ENCODE data around the gene GALC. TPM values are rescaled to one million over a fixed set of nuclear protein-coding genes. Genes with fewer than 3 reads are reported as not detected.

GALC gene
- total and polyA plus RNA-seq, 2 donors (not counting 3 experiments of a cell fraction or from before 2014, with no cell fraction given), result 12.4 to 14.2 TPM

- Histone ChIP-seq H3K79me2 (ENCODE audit: control insufficient read depth, insufficient read depth, low read length) (no peaks in the 10 kb centered on the region), H3K9me1 (replicated peaks; ENCODE audit: control insufficient read depth, extremely low read depth, insufficient read depth, low read length) (no peaks in the 10 kb centered on the region), H4K20me1 (replicated peaks; ENCODE audit: control insufficient read depth, extremely low read depth, insufficient read depth, low read length) (no peaks in the 10 kb centered on the region), H3K27ac (ENCODE audit: insufficient read depth, low read depth, low read length) (no peak overlapping the region), H3K4me1 (ENCODE audit: control insufficient read depth, extremely low read depth, insufficient read depth, low read length) (no peaks in the 10 kb centered on the region), H3K4me3 (replicated peaks in 1 of 3; ENCODE audit: insufficient read depth in 1 of 3, low read depth in 1 of 3, low read length in 3 of 3) (no peak overlapping the region), H3K9ac (replicated peaks; ENCODE audit: extremely low read depth, insufficient read depth, low read length) (no peak overlapping the region), H2AFZ (ENCODE audit: low read depth, low read length) (no peak overlapping the region), H3K36me3 (ENCODE audit: control insufficient read depth in 2 of 2, extremely low read depth in 1 of 2, insufficient read depth in 2 of 2, low read length in 2 of 2) (no peaks in the 10 kb centered on the region), H3K9me3 (replicated peaks; ENCODE audit: control insufficient read depth, insufficient read depth, low read length) (no peaks in the 10 kb centered on the region), H3K4me2 (ENCODE audit: insufficient read depth, low read length) (no peak overlapping the region), H3K27me3 (ENCODE audit: control insufficient read depth in 2 of 2, insufficient read depth in 2 of 2, low read length in 2 of 2) (no peaks in the 10 kb centered on the region)
- CTCF ChIA-PET, result no interaction called here
- POLR2A ChIA-PET, result no interaction called here
- intact Hi-C loops (cut with micrococcal nuclease), result no loop called here
- DNase-seq (ENCODE audit: low read depth, low spot score) (no peak), FAIRE-seq (no peak)
- dilution Hi-C loops (cut with MboI; ENCODE audit: extremely low pct_ligation_motif_present, low sequenced_read_pairs), result no loop called here
- BruUV-seq (replicated peaks), result no TSS peak
- TF ChIP-seq POLR2AphosphoS5 (IDR thresholded peaks at IDR 0.05; ENCODE audit: insufficient read depth, low read depth, low read length) (no peak), MAX (IDR thresholded peaks at IDR 0.05; ENCODE audit: insufficient read depth, insufficient read length) (no peak), JUN (IDR thresholded peaks at IDR 0.05; ENCODE audit: borderline replicate concordance, insufficient read depth, insufficient read length, low read depth) (no peak), MYC (IDR thresholded peaks at IDR 0.05; ENCODE audit: low read depth, low read length) (no peak), EZH2 (IDR thresholded peaks at IDR 0.05; ENCODE audit: borderline replicate concordance, low read depth, low read length, severe bottlenecking) (no peak), CTCF (IDR thresholded peaks at IDR 0.05; ENCODE audit: extremely low read depth in 1 of 2, insufficient read depth in 1 of 2, low read depth in 1 of 2, low read length in 2 of 2) (no peak), FOS (IDR thresholded peaks at IDR 0.05; ENCODE audit: borderline replicate concordance, insufficient read depth, low read length) (no peak), GATA2 (IDR thresholded peaks at IDR 0.05; ENCODE audit: insufficient read depth, insufficient read length, low read depth, low read length) (no peak), POLR2A (IDR thresholded peaks at IDR 0.05; ENCODE audit: low read depth, low read length) (no peak)
Measured at GRCh38 chr14:88032373-88032772, 39.4 kb upstream of the GALC start.

Data from endothelial cell of umbilical vein (primary cell).